PC-3 (cell line): ENCODE measurements around the gene RBPJ.

ENCODE experiments used
- CTCF ChIP-seq: fragments of 300-600 bp; sonication (generic); conservative IDR thresholded peaks from 2 replicates; pipeline ENCODE4 v1.5.1; 2017; ENCODE audit warnings: antibody characterized with exemption, low read depth, mild to moderate bottlenecking, low read length
- EZH2 ChIP-seq: fragments of 300-600 bp; sonication (generic); IDR thresholded peaks from one replicate; pipeline ENCODE4 v1.6.1; 2017; ENCODE audit warnings: antibody characterized with exemption, mild to moderate bottlenecking, low read length; ENCODE audit not compliant: unreplicated experiment

- TF ChIP-seq EZH2: no peak
- no peak for TF ChIP-seq CTCF
Measured at GRCh38 chr4:26379837-26380236, 59.0 kb downstream of the RBPJ start.
